Activated CD4-positive, alpha-beta memory T cell treated with anti-CD3 and anti-CD28 coated beads for 36 hours (primary cell): Measurements from ENCODE around the gene GAGE10. TPM values are rescaled to one million over a fixed set of nuclear protein-coding genes. Genes with fewer than 3 reads are reported as not detected.

Experiments used
- CTCF ChIA-PET: fragments of 350-600 bp; sonication (Branson Sonifier 250); formaldehyde crosslinking; loops from one replicate; lab custom pipeline; 2021; ENCODE audit warnings: antibody characterized with exemption, inconsistent platforms; lab: Charles Lee
- POLR2A ChIA-PET: fragments of 350-600 bp; sonication (Branson Sonifier 250); formaldehyde crosslinking; loops from one replicate; lab custom pipeline; 2021; ENCODE audit warnings: antibody characterized with exemption; lab: Charles Lee
- DNase-seq: peaks from one replicate; pipeline ENCODE4 v3.0.0-alpha.2; 2020
- H3K27ac Mint-ChIP-seq: one replicate; pipeline ENCODE4 v1.8.0; 2021; ENCODE audit warnings: mixed read lengths
- H3K27me3 Mint-ChIP-seq: one replicate; pipeline ENCODE4 v1.8.0; 2021; ENCODE audit warnings: mixed read lengths
- H3K36me3 Mint-ChIP-seq: one replicate; pipeline ENCODE4 v1.8.0; 2021; ENCODE audit warnings: mixed read lengths
- H3K4me1 Mint-ChIP-seq: one replicate; pipeline ENCODE4 v1.8.0; 2021; ENCODE audit warnings: low read depth, mixed read lengths
- H3K4me3 Mint-ChIP-seq: one replicate; pipeline ENCODE4 v1.8.0; 2021; ENCODE audit warnings: mild to moderate bottlenecking, mixed read lengths
- H3K9me3 Mint-ChIP-seq: one replicate; pipeline ENCODE4 v1.8.0; 2021; ENCODE audit warnings: mixed read lengths
- intact Hi-C: fragments of 100-400 bp; cut with micrococcal nuclease; formaldehyde crosslinking; loops from one replicate; pipeline ENCODE4 v1.15.1; 2023
- total RNA-seq, 2 experiments: library from RNA; stranded (reverse); gene quantifications; one replicate each; pipeline ENCODE4 v1.2.3, GENCODE V29; 2021

Gene GAGE10
- total RNA-seq = not detected

- Mint-ChIP-seq H3K27me3 (no peaks in the 10 kb centered on the region), H3K27ac (no peak within 1 kb of the TSS), H3K4me3 (no peak within 1 kb of the TSS), H3K9me3 (no peaks in the 10 kb centered on the region), H3K36me3 (no peaks in the 10 kb centered on the region), H3K4me1 (peaks cover 1% of the 10 kb centered on the region)
- no peak for DNase-seq
- ChIA-PET CTCF (no interaction called here), POLR2A (no interaction called here)
- intact Hi-C loops = no loop called here
Observed at GRCh38 chrX:49303346-49303745, at the start of gene GAGE10. GAGE10 (plus strand) TSS chrX:49303646; CDS start chrX:49304860, 1,214 bp downstream.

- Mint-ChIP-seq H3K36me3 (peaks cover 7% of the 10 kb centered on the region), H3K27me3 (no peaks in the 10 kb centered on the region), H3K9me3 (no peaks in the 10 kb centered on the region), H3K4me1 (peaks cover 21% of the 10 kb centered on the region), H3K27ac (no peak overlapping the region), H3K4me3 (no peak overlapping the region)
- DNase-seq = no peak
- ChIA-PET POLR2A (no interaction called here), CTCF (no interaction called here)
- intact Hi-C loops = no loop called here
Observed at GRCh38 chrX:49254639-49255038, 48.8 kb upstream of the GAGE10 start.

DNA sequence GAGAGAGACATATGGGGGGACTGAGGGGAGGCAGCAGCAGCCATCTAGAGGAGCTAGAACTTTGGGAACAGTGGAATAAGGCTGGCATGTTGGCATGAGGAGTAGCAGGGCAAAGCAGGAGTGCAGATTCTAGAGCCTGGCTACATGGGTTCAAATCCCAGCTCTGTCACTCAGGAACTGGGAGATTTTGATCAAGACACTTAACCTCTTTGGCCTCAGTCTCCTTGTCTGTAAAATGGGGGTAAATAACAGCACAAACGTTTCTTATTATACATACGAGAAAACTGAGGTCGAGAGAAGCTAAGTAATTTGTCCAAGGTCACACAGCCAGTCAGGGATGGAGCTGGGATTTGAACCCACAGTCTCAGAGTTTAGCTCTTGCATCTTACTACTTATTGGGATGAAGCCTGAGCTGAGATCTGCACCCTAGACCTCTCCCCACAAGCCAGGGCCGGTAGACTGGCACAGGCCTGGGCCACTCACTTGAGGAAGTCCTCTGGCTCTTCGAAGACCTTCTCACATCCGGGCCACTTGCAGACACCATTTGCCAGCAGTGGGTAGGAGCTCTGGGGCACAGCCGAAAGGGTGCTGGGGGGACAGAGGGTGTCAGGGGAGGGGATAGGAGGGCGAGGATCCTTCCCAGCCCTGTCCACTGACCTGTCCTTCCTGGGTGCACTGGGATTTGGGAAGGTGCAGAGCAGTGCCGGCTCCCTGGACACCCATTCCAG, 47.0 kb upstream of the GAGE10 start:
- peaks cover 19% of the 10 kb centered on the region for H3K4me1 Mint-ChIP-seq
- H3K9me3 Mint-ChIP-seq = no peaks in the 10 kb centered on the region
- POLR2A ChIA-PET = no interaction called here
- CTCF ChIA-PET = interaction anchor here (1.4 kb wide), 1 partner anchor 64 kb away, joined by 4 read pairs; no protein-coding TSS in a partner anchor
- no peak for DNase-seq
- peaks cover 2% of the 10 kb centered on the region for H3K36me3 Mint-ChIP-seq
- H3K4me3 Mint-ChIP-seq = no peak overlapping the region
- H3K27me3 Mint-ChIP-seq = no peaks in the 10 kb centered on the region
- intact Hi-C loops = no loop called here
- H3K27ac Mint-ChIP-seq = no peak overlapping the region

GRCh38 chrX:49257074-49257790, 46.2 kb upstream of the GAGE10 start:
- H3K9me3 Mint-ChIP-seq = no peaks in the 10 kb centered on the region
- H3K27ac Mint-ChIP-seq = peak overlapping the region; percentile 65
- intact Hi-C loops = no loop called here
- peaks cover 4% of the 10 kb centered on the region for H3K36me3 Mint-ChIP-seq
- H3K4me3 Mint-ChIP-seq = no peak overlapping the region
- H3K27me3 Mint-ChIP-seq = no peaks in the 10 kb centered on the region
- peaks cover 23% of the 10 kb centered on the region for H3K4me1 Mint-ChIP-seq
- POLR2A ChIA-PET = no interaction called here
- CTCF ChIA-PET = interaction anchor here (1.4 kb wide), 1 partner anchor 65 kb away, joined by 4 read pairs; no protein-coding TSS in a partner anchor
- DNase-seq = no peak

GRCh38 chrX:49257846-49258748, 45.3 kb upstream of the GAGE10 start:
- Mint-ChIP-seq H3K4me3 (no peak overlapping the region), H3K4me1 (peaks cover 31% of the 10 kb centered on the region), H3K9me3 (no peaks in the 10 kb centered on the region), H3K27ac (peak overlapping the region; percentile 65), H3K27me3 (no peaks in the 10 kb centered on the region), H3K36me3 (peaks cover 9% of the 10 kb centered on the region)
- intact Hi-C loops = no loop called here
- ChIA-PET POLR2A (interaction anchor here (0.6 kb wide), 1 partner anchor 372 kb away, joined by 4 read pairs; no protein-coding TSS in a partner anchor), CTCF (interaction anchor here (0.7 kb wide), 1 partner anchor 66 kb away, joined by 4 read pairs; no protein-coding TSS in a partner anchor)
- DNase-seq = peak; percentile 46

DNA sequence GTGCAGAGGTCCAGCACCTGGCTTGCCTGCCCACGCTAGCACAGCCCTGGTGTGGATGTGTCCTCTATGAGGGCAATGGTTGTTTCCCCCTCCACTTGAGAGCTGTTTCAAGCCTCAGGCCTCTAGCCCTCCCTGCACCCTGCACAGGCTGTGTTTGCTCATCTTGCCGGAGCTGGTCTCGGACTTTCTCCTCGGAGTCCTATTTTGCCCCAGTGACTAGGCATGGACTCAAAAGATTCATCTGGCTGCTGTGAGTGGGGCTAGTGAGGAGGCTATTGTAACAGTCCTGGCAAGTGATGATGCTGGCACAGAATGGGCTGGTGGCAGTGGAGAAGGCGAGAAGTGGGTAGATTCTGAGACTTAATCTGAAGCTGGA, 44.7 kb upstream of the GAGE10 start:
- peaks cover 9% of the 10 kb centered on the region for H3K36me3 Mint-ChIP-seq
- no peak overlapping the region for H3K4me3 Mint-ChIP-seq
- ChIA-PET POLR2A (interaction anchor here (0.6 kb wide), 1 partner anchor 373 kb away, joined by 4 read pairs; no protein-coding TSS in a partner anchor), CTCF (interaction anchor here (0.7 kb wide), 1 partner anchor 66 kb away, joined by 4 read pairs; no protein-coding TSS in a partner anchor)
- peak overlapping the region; percentile 33 for H3K27ac Mint-ChIP-seq
- no peak for DNase-seq
- H3K9me3 Mint-ChIP-seq = no peaks in the 10 kb centered on the region
- no peaks in the 10 kb centered on the region for H3K27me3 Mint-ChIP-seq
- peaks cover 31% of the 10 kb centered on the region for H3K4me1 Mint-ChIP-seq
- intact Hi-C loops = no loop called here

DNA sequence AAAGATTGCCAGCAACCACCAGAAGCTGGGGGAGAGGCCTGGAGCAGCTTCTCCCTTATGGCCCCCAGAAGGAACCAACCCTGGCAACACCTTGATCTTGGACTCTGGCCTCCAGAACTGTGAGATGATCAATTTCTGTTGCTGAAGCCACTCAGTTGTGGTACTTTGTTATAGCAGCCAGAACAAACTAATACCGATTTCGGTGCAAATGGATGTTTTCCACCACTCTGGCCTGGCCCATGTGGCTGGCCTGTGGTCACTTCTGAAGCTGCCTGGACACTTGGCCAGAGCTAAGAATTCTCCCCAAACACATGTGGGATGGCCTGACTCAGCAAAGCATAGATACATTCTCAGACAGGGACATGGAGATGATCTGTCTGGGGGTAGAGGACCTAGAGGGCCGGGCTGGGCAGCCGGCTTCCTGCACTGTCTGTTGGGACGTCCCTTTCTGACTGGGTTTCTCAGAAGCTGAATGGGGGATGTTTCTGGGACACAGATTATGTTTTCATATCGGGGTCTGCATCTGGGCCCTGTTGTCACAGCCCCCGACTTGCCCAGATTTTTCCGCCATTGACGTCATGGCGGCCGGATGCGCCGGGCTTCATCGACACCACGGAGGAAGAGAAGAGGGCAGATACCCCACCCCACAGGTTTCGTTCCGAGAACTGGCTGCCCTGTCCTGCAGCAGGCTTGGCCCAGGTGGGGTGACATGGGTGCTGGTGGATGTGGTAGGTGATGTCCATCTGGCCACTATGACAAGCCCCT, 43.0 kb upstream of the GAGE10 start:
- ChIA-PET POLR2A (no interaction called here), CTCF (no interaction called here)
- Mint-ChIP-seq H3K9me3 (no peaks in the 10 kb centered on the region), H3K27ac (peak overlapping the region; percentile 69), H3K4me1 (peaks cover 46% of the 10 kb centered on the region), H3K36me3 (peaks cover 9% of the 10 kb centered on the region), H3K27me3 (no peaks in the 10 kb centered on the region), H3K4me3 (no peak overlapping the region)
- intact Hi-C loops = no loop called here
- DNase-seq = no peak

- H3K27ac Mint-ChIP-seq = peak overlapping the region; percentile 64
- no peak for DNase-seq
- intact Hi-C loops = no loop called here
- ChIA-PET CTCF (interaction anchor here (1.0 kb wide), 1 partner anchor 70 kb away, joined by 4 read pairs; no protein-coding TSS in a partner anchor), POLR2A (no interaction called here)
- peak overlapping the region; percentile 62 for H3K4me3 Mint-ChIP-seq
- no peaks in the 10 kb centered on the region for H3K27me3 Mint-ChIP-seq
- peaks cover 9% of the 10 kb centered on the region for H3K36me3 Mint-ChIP-seq
- H3K4me1 Mint-ChIP-seq = peaks cover 44% of the 10 kb centered on the region
- no peaks in the 10 kb centered on the region for H3K9me3 Mint-ChIP-seq
Observed at GRCh38 chrX:49262603-49263002, 40.8 kb upstream of the GAGE10 start.

GRCh38 chrX:49263631-49264030, 39.8 kb upstream of the GAGE10 start:
- Mint-ChIP-seq H3K4me1 (peaks cover 45% of the 10 kb centered on the region), H3K9me3 (no peaks in the 10 kb centered on the region), H3K36me3 (peaks cover 9% of the 10 kb centered on the region), H3K27ac (peak overlapping the region; percentile 79), H3K27me3 (no peaks in the 10 kb centered on the region), H3K4me3 (peak overlapping the region; percentile 68)
- ChIA-PET POLR2A (interaction anchor here (0.7 kb wide), 2 partner anchors 9 to 10 kb away, joined by 3 to 4 read pairs; no protein-coding TSS in a partner anchor), CTCF (interaction anchor here (0.9 to 1.0 kb wide), 2 partner anchors 28 to 71 kb away, joined by 3 to 4 read pairs; partner anchors contain the start of gene CCDC22)
- intact Hi-C loops = no loop called here
- DNase-seq = no peak

- ChIA-PET POLR2A (interaction anchor here (0.7 kb wide), 1 partner anchor 9 kb away, joined by 4 read pairs; no protein-coding TSS in a partner anchor), CTCF (interaction anchor here (0.9 kb wide), 1 partner anchor 29 kb away, joined by 3 read pairs; the partner anchor contains the start of gene CCDC22)
Observed at GRCh38 chrX:49264460-49264859, 39.0 kb upstream of the GAGE10 start, which contains the start of gene FOXP3. FOXP3 (minus strand) TSS chrX:49264710; CDS start chrX:49258505, 6,205 bp downstream.

More at GRCh38 chrX:49264460-49264859, 39.0 kb upstream of the GAGE10 start, which contains the start of gene FOXP3:
- Mint-ChIP-seq H3K4me3 (peak within 1 kb of the TSS; percentile 68), H3K27ac (peak within 1 kb of the TSS; percentile 79), H3K4me1 (peaks cover 40% of the 10 kb centered on the region), H3K27me3 (no peaks in the 10 kb centered on the region), H3K9me3 (no peaks in the 10 kb centered on the region), H3K36me3 (peaks cover 9% of the 10 kb centered on the region)
- peak; percentile 30 for DNase-seq
- intact Hi-C loops = no loop called here
